HCT116 (cell line): ENCODE results near the gene PHF21A. TPM values are rescaled to one million over a fixed set of nuclear protein-coding genes. Genes with fewer than 3 reads are reported as not detected.

Experiments used
- ATAC-seq: fragments of 200-7000 bp; cut with Tn5 transposase; 2 replicates; pipeline ENCODE4 v1.9.1; 2020; ENCODE audit warnings: mild to moderate bottlenecking, moderate library complexity
- BruUV-seq: library from RNA; stranded (reverse); fragments of 400-500 nt; replicated peaks from 2 replicates; lab custom pipeline; 2021; lab: Mats Ljungman, UMichigan
- CTCF ChIA-PET: fragments of 300-600 bp; sonication (Branson Sonifier 250); formaldehyde crosslinking; loops from one replicate; lab custom pipeline; 2021; ENCODE audit warnings: antibody characterized with exemption; lab: Charles Lee
- POLR2A ChIA-PET: fragments of 300-600, 350-600 bp; sonication (Branson Sonifier 250); formaldehyde crosslinking; loops from one replicate; lab custom pipeline; 2021; ENCODE audit warnings: antibody characterized with exemption; lab: Charles Lee
- RAD21 ChIA-PET, 2 experiments: fragments of 300-600 bp; sonication (Branson Sonifier 250); formaldehyde crosslinking; loops; one replicate each; lab custom pipeline; 2023; ENCODE audit warnings: low total read pairs in 2 of 2; ENCODE audit not compliant: uncharacterized antibody in 2 of 2, unreplicated experiment in 2 of 2, low non-redundant PET in 1 of 2; lab: Charles Lee
- DNase-seq: peaks from one replicate; pipeline ENCODE4 v3.0.0-alpha.2; 2010; ENCODE audit warnings: low read depth, low spot score
- H2AFZ ChIP-seq: fragments of 200-600 bp; shearing (Covaris generic), sonication (generic); 2 replicates; pipeline ENCODE4 v1.6.1; 2017; ENCODE audit warnings: low read depth, mixed run types, mixed read lengths, antibody characterized with exemption, low read length; ENCODE audit not compliant: poor library complexity, severe bottlenecking
- H3K27ac ChIP-seq: 2 replicates; pipeline ENCODE4 v1.5.1; 2012; ENCODE audit warnings: low read depth, low read length
- H3K27me3 ChIP-seq: fragments of 200-600 bp; sonication (generic); 2 replicates; pipeline ENCODE4 v1.6.1; 2016; ENCODE audit warnings: mixed run types, low read length, mixed read lengths; ENCODE audit not compliant: insufficient read depth
- H3K36me3 ChIP-seq, 2 experiments: fragments of 200-500 bp in 1 of 2; fragments of 200-600 bp in 1 of 2; sonication (Bioruptor generic) in 1 of 2; sonication (generic) in 1 of 2; 2 replicates each; pipeline versions ENCODE4 v1.5.1 to v1.6.1; 2014 to 2016; ENCODE audit warnings: low read length in 2 of 2, inconsistent platforms in 1 of 2, mixed read lengths in 1 of 2, mixed run types in 1 of 2; ENCODE audit not compliant: insufficient read depth in 2 of 2, control insufficient read depth in 1 of 2
- H3K4me1 ChIP-seq, 2 experiments: fragments of 200-600 bp in 1 of 2; sonication (generic) in 1 of 2; 2 replicates each; pipeline versions ENCODE4 v1.5.1 to v1.6.1; 2012 to 2017; ENCODE audit warnings: low read length in 2 of 2, inconsistent platforms in 1 of 2, mild to moderate bottlenecking in 1 of 2, mixed read lengths in 1 of 2, mixed run types in 1 of 2, moderate library complexity in 1 of 2; ENCODE audit not compliant: insufficient read depth in 2 of 2, control insufficient read depth in 1 of 2
- H3K4me2 ChIP-seq: fragments of 200-600 bp; sonication (generic); 2 replicates; pipeline ENCODE4 v1.6.1; 2017; ENCODE audit warnings: mixed run types, low read length, mixed read lengths
- H3K4me3 ChIP-seq, 2 experiments: fragments of 200-600 bp in 1 of 2; sonication (generic) in 1 of 2; replicated peaks in 1 of 2; 2 replicates each; pipeline ENCODE4 v1.5.1; 2011 to 2016; ENCODE audit warnings: low read length in 2 of 2, control low read depth in 1 of 2, low read depth in 1 of 2, mild to moderate bottlenecking in 1 of 2, mixed read lengths in 1 of 2, mixed run types in 1 of 2
- H3K79me2 ChIP-seq: fragments of 200-600 bp; sonication (generic); 2 replicates; pipeline ENCODE4 v1.6.1; 2017; ENCODE audit warnings: mild to moderate bottlenecking, mixed run types, low read length, moderate library complexity, mixed read lengths; ENCODE audit not compliant: insufficient read depth
- H3K9ac ChIP-seq: fragments of 200-600 bp; sonication (generic); 2 replicates; pipeline ENCODE4 v1.6.1; 2016; ENCODE audit warnings: low read length, mixed read lengths
- H3K9me2 ChIP-seq: fragments of 200-600 bp; sonication (generic), shearing (Covaris generic); 2 replicates; pipeline ENCODE4 v1.6.1; 2017; ENCODE audit warnings: mixed run types, mild to moderate bottlenecking, moderate library complexity; ENCODE audit not compliant: insufficient read depth
- H3K9me3 ChIP-seq, 2 experiments: fragments of 200-500 bp in 1 of 2; fragments of 200-600 bp in 1 of 2; sonication (Bioruptor generic) in 1 of 2; sonication (generic) in 1 of 2; 2 replicates each; pipeline ENCODE4 v1.6.1; 2014 to 2017; ENCODE audit warnings: low read length in 2 of 2, mixed read lengths in 2 of 2, inconsistent platforms in 1 of 2, low read depth in 1 of 2, mild to moderate bottlenecking in 1 of 2, mixed run types in 1 of 2, moderate library complexity in 1 of 2; ENCODE audit not compliant: control insufficient read depth in 1 of 2, insufficient read depth in 1 of 2
- H4K20me1 ChIP-seq: fragments of 200-600 bp; sonication (generic), shearing (Covaris generic); 2 replicates; pipeline ENCODE4 v1.6.1; 2017; ENCODE audit warnings: mixed run types, mild to moderate bottlenecking, moderate library complexity; ENCODE audit not compliant: insufficient read depth
- CEBPB ChIP-seq: IDR thresholded peaks from 2 replicates; pipeline ENCODE4 v1.6.1; 2012; ENCODE audit warnings: low read depth
- ELF1 ChIP-seq: IDR thresholded peaks from 2 replicates; pipeline ENCODE4 v1.6.1; 2012; ENCODE audit warnings: low read depth, borderline replicate concordance
- FOSL1 ChIP-seq: IDR thresholded peaks from 2 replicates; pipeline ENCODE4 v1.6.1; 2012; ENCODE audit warnings: low read depth
- JUND ChIP-seq: IDR thresholded peaks from 2 replicates; pipeline ENCODE4 v1.6.1; 2012
- POLR2AphosphoS5 ChIP-seq: IDR thresholded peaks from 2 replicates; pipeline ENCODE4 v1.6.1; 2011; ENCODE audit warnings: mild to moderate bottlenecking, low read depth, low read length, moderate library complexity
- SIN3A ChIP-seq: IDR thresholded peaks from 2 replicates; pipeline ENCODE4 v1.6.1; 2012; ENCODE audit warnings: low read depth
- SP1 ChIP-seq: IDR thresholded peaks from 2 replicates; pipeline ENCODE4 v1.6.1; 2012; ENCODE audit warnings: low read depth
- YY1 ChIP-seq: IDR thresholded peaks from 2 replicates; pipeline ENCODE4 v1.6.1; 2011; ENCODE audit warnings: low read length, low read depth, moderate library complexity, mild to moderate bottlenecking; ENCODE audit not compliant: insufficient replicate concordance; ENCODE audit errors: extremely low read depth
- intact Hi-C: fragments of 100-400 bp; cut with micrococcal nuclease; formaldehyde crosslinking; loops from 2 replicates; pipeline ENCODE4 v1.10.0; 2022
- total RNA-seq: library from RNA; stranded (reverse); gene quantifications from one replicate; pipeline ENCODE4 v1.2.1, GENCODE V29; 2021; ENCODE audit not compliant: unreplicated experiment
- TF ChIP-seq, protein P1 (sequence below): IDR thresholded peaks from 2 replicates; pipeline ENCODE4 v1.6.1; 2012; ENCODE audit warnings: low read depth
- TF ChIP-seq, protein P2 (sequence below), 3 experiments: fragments of 200-600 bp in 1 of 3; sonication (generic) in 1 of 3; IDR thresholded peaks in 2 of 3; conservative IDR thresholded peaks in 1 of 3; 2 replicates each; pipeline ENCODE4 v1.5.1; 2012 to 2017; ENCODE audit warnings: low read depth in 2 of 3, low read length in 2 of 3, antibody characterized with exemption in 1 of 3, borderline replicate concordance in 1 of 3, control low read depth in 1 of 3, mild to moderate bottlenecking in 1 of 3, mixed read lengths in 1 of 3, mixed run types in 1 of 3, moderate library complexity in 1 of 3; ENCODE audit not compliant: insufficient read depth in 1 of 3
- TF ChIP-seq, protein P3 (sequence below): IDR thresholded peaks from 2 replicates; pipeline ENCODE4 v1.6.1; 2012

The PHF21A gene
- total RNA-seq, 1 experiment from 2014 or later = 27.0 TPM

- Histone ChIP-seq H3K36me3 (no peaks in the 10 kb centered on the region), H3K4me3 (no peak overlapping the region), H3K27me3 (no peaks in the 10 kb centered on the region), H4K20me1 (no peaks in the 10 kb centered on the region), H3K9me2 (no peaks in the 10 kb centered on the region), H3K9ac (no peak overlapping the region), H3K27ac (no peak overlapping the region), H3K4me2 (no peak overlapping the region), H2AFZ (no peak overlapping the region), H3K9me3 (no peaks in the 10 kb centered on the region), H3K4me1 (no peaks in the 10 kb centered on the region), H3K79me2 (no peaks in the 10 kb centered on the region)
- ATAC-seq (no peak), DNase-seq (no peak)
- ChIA-PET CTCF (no interaction called here), RAD21 (no interaction called here), POLR2A (no interaction called here)
- no TSS peak for BruUV-seq
- intact Hi-C loops = no loop called here
- TF ChIP-seq YY1 = no peak
- no peak for TF ChIP-seq CEBPB
- no peak for TF ChIP-seq SP1
- no peak for TF ChIP-seq FOSL1
- TF ChIP-seq POLR2AphosphoS5 = no peak
- TF ChIP-seq, protein P1, sequence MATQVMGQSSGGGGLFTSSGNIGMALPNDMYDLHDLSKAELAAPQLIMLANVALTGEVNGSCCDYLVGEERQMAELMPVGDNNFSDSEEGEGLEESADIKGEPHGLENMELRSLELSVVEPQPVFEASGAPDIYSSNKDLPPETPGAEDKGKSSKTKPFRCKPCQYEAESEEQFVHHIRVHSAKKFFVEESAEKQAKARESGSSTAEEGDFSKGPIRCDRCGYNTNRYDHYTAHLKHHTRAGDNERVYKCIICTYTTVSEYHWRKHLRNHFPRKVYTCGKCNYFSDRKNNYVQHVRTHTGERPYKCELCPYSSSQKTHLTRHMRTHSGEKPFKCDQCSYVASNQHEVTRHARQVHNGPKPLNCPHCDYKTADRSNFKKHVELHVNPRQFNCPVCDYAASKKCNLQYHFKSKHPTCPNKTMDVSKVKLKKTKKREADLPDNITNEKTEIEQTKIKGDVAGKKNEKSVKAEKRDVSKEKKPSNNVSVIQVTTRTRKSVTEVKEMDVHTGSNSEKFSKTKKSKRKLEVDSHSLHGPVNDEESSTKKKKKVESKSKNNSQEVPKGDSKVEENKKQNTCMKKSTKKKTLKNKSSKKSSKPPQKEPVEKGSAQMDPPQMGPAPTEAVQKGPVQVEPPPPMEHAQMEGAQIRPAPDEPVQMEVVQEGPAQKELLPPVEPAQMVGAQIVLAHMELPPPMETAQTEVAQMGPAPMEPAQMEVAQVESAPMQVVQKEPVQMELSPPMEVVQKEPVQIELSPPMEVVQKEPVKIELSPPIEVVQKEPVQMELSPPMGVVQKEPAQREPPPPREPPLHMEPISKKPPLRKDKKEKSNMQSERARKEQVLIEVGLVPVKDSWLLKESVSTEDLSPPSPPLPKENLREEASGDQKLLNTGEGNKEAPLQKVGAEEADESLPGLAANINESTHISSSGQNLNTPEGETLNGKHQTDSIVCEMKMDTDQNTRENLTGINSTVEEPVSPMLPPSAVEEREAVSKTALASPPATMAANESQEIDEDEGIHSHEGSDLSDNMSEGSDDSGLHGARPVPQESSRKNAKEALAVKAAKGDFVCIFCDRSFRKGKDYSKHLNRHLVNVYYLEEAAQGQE = no peak
Measured at GRCh38 chr11:46012185-46012584, 109.1 kb downstream of the PHF21A start.

DNA sequence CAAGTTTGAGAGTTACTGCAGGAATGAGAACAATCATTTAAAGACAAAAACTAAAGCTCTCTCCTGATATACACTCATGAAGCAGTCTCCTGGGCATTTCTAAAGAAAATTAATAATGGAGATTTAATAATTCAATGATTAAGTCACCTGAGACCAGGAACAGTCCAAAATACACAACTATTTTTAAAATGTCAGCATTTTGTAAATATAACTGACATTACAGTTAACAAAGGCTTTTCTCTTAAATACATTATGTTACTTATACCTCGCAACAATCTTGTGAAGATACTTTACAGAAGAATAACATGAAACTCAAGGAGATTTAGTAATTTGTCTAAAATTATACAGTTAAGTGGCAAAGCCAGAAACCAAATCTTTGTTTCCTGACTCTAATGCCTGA is 111.2 kb downstream of the PHF21A start:
- RAD21 ChIA-PET = no interaction called here
- no peaks in the 10 kb centered on the region for H3K36me3 ChIP-seq
- CTCF ChIA-PET = no interaction called here
- H3K9ac ChIP-seq = no peak overlapping the region
- no TSS peak for BruUV-seq
- no peaks in the 10 kb centered on the region for H4K20me1 ChIP-seq
- H3K4me1 ChIP-seq = no peaks in the 10 kb centered on the region
- H3K9me2 ChIP-seq = no peaks in the 10 kb centered on the region
- H2AFZ ChIP-seq = no peak overlapping the region
- H3K9me3 ChIP-seq = no peaks in the 10 kb centered on the region
- TF ChIP-seq, protein P2, sequence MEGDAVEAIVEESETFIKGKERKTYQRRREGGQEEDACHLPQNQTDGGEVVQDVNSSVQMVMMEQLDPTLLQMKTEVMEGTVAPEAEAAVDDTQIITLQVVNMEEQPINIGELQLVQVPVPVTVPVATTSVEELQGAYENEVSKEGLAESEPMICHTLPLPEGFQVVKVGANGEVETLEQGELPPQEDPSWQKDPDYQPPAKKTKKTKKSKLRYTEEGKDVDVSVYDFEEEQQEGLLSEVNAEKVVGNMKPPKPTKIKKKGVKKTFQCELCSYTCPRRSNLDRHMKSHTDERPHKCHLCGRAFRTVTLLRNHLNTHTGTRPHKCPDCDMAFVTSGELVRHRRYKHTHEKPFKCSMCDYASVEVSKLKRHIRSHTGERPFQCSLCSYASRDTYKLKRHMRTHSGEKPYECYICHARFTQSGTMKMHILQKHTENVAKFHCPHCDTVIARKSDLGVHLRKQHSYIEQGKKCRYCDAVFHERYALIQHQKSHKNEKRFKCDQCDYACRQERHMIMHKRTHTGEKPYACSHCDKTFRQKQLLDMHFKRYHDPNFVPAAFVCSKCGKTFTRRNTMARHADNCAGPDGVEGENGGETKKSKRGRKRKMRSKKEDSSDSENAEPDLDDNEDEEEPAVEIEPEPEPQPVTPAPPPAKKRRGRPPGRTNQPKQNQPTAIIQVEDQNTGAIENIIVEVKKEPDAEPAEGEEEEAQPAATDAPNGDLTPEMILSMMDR (IDR thresholded peaks at IDR 0.05 in 2 of 3, conservative IDR thresholded peaks at IDR 0.05 in 1 of 3; ENCODE audit: borderline replicate concordance in 1 of 3, insufficient read depth in 1 of 3, low read depth in 2 of 3, low read length in 2 of 3) = no peak
- no peak for TF ChIP-seq JUND
- TF ChIP-seq YY1 = no peak
- TF ChIP-seq SP1 = no peak
- TF ChIP-seq FOSL1 = no peak
- TF ChIP-seq ELF1 = no peak
- TF ChIP-seq, protein P3, sequence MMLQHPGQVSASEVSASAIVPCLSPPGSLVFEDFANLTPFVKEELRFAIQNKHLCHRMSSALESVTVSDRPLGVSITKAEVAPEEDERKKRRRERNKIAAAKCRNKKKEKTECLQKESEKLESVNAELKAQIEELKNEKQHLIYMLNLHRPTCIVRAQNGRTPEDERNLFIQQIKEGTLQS = no peak
- no peak for TF ChIP-seq SIN3A
- TF ChIP-seq, all 23 proteins: peak for 0
- POLR2A ChIA-PET = no interaction called here
- no peak overlapping the region for H3K27ac ChIP-seq
- ATAC-seq (no peak), DNase-seq (no peak)
- intact Hi-C loops = no loop called here
- no peaks in the 10 kb centered on the region for H3K79me2 ChIP-seq
- no peak overlapping the region for H3K4me2 ChIP-seq
- no peaks in the 10 kb centered on the region for H3K27me3 ChIP-seq
- no peak overlapping the region for H3K4me3 ChIP-seq
